Stimulated activated CD8-positive, alpha-beta memory T cell treated with anti-CD3 and anti-CD28 coated beads, Interleukin-4, amount 100 ng/mL, for 48 hours (primary cell): Measurements from ENCODE around the gene GPR15LG.
"Not testable (repeated sequence)": the region's sequence is repeated elsewhere in the genome, so short reads cannot be mapped to it uniquely, and the experiment has no call there.

ENCODE experiments used
- DNase-seq: peaks from one replicate; pipeline ENCODE4 v3.0.0-alpha.2; 2020

GPR15LG gene

DNA sequence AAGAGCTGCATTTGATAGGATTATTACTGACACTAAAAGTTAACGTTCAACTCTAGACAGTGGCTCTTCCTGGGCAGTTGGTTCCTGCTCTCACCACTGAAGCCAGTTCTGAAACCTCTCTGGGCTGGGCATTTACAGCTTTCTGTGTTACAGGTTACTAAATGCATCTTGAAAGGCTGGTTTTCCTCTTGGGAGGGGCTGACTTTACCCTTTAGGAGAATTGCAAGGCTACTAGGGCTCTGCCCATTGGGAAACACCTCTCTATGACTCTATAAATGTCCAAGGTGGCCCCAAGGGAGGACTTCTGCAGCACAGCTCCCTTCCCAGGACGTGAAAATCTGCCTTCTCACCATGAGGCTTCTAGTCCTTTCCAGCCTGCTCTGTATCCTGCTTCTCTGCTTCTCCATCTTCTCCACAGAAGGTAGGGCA, at the start of gene GPR15LG:
TSS of gene GPR15LG (plus strand) at position 301 of the 429 bp plus-strand sequence. CDS start at position 352, 51 bp downstream.
- no peak for DNase-seq

DNA sequence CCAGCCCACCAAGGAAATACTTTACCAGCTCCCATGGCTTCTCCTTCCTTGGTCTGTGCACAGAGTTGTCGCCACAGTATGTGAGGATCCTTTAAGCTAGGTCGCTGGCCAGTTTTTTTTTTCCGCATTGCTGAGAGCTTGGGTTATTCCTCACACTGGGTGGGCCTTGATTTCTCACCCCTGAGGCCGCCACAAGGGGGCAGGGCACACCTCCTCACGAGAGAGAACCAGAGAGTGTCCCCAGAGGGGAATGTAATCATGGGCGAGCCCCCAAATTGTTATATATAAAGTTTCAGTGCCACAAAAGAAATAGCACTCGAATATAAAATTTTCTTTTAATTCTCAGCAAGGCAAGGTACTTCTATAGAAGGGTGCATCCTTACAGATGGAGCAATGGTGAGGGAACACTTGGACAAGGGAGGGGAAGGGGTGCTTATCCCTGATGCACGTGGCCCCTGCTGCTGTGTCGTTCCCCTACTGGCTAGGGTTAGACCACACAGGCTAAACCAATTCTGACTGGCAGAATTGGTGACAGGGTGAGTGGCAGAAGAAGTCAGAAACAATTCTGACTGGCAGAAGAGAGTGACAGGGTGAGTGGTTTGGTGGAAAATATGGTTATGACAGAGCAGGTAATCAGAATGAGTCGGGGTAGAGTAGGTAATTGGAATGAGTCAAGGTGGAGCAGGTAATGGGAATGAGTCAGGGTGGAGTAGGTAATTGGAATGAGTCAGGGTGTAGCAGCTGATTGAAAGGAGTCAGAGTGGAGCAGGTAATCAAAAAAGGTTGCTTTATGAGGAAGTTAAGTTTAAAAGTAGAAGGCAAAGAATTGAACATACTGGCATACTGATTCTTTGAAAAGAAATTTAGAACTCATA, 47.5 kb upstream of the GPR15LG start:
- DNase-seq = peak; percentile 31

- no peak for DNase-seq
Observed at GRCh38 chr10:84126785-84127167, 46.8 kb upstream of the GPR15LG start.

- DNase-seq = no peak
Observed at GRCh38 chr10:84135836-84136235, 37.8 kb upstream of the GPR15LG start.

- DNase-seq = no peak
Observed at GRCh38 chr10:84137811-84138210, 35.8 kb upstream of the GPR15LG start.

- peak; percentile 75 for DNase-seq
Observed at GRCh38 chr10:84138478-84139125, 35.0 kb upstream of the GPR15LG start.

DNA sequence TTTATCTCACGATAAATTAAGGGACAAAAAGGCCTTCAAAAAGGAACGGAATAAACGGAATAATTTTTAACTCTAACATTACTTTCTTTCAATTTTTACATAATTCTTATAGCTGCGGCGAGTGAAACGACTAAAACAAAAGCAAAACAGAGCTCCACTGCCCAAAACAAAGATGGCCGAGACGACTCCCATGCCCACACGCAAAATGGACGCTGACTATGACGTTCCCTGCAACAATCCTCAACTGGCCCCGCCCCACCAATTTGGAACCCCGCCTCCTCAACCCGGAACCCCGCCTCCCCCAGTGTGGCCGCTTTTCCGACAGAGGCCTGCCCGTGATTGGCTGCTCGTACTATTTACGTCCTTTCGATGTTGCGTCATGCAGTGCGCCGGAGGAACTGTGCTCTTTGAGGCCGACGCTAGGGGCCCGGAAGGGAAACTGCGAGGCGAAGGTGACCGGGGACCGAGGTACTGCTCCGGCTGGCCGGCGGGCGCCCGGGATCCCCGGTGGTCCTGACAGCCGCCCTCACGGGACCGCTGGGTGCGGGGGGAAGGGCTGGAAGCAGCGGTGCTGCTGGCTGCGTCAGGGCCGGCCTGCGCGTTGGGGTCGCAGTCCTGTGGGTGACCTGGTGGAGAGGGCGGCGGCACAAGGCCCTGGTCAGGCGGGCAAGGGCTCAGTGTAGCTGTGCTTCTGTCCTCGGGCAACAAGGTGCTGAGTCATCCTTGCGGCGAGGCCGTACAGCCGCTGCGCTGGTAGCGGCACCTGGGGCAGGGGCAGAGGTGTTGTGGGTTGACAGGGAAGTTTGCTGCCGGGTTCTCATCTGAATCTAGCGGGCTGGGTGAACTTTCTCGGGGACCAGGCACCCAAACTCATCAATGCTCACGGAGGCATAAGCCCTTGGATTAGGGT, 34.2 kb upstream of the GPR15LG start, which contains the start of gene GHITM:
TSS of gene GHITM (plus strand) at position 384 of the 910 bp plus-strand sequence. CDS start 1,992 bp downstream, outside the sequence.
- DNase-seq = peak; percentile 100

- DNase-seq = no peak
Observed at GRCh38 chr10:84140036-84140379, 33.6 kb upstream of the GPR15LG start.

- no peak for DNase-seq
Observed at GRCh38 chr10:84147347-84147746, 26.3 kb upstream of the GPR15LG start.

GRCh38 chr10:84148006-84148597, 25.5 kb upstream of the GPR15LG start:
- DNase-seq = not testable (repeated sequence)

- DNase-seq = no peak
Observed at GRCh38 chr10:84149854-84150253, 23.7 kb upstream of the GPR15LG start.

- DNase-seq = no peak
Observed at GRCh38 chr10:84152769-84153168, 20.8 kb upstream of the GPR15LG start.

DNA sequence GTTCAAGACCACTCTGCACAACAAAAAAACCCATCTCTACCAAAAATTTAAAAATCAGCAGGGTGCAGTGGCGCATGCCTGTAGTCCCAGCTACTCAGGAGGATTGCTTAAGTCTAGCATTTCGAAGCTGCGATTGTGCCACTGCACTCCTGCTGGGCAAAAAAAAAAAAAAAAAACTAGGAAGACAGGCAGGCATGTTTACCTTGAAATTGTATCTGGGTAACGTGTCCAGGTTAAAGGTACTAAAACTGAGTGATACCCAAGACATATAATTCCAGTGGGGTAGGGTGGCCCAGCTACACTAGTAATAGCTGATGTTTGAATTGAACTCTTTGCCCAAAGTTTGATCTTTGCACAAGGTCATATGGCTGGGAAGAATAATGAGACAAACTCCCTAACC, 18.1 kb upstream of the GPR15LG start:
- no peak for DNase-seq

GRCh38 chr10:84156009-84156408, 17.6 kb upstream of the GPR15LG start:
- no peak for DNase-seq

DNA sequence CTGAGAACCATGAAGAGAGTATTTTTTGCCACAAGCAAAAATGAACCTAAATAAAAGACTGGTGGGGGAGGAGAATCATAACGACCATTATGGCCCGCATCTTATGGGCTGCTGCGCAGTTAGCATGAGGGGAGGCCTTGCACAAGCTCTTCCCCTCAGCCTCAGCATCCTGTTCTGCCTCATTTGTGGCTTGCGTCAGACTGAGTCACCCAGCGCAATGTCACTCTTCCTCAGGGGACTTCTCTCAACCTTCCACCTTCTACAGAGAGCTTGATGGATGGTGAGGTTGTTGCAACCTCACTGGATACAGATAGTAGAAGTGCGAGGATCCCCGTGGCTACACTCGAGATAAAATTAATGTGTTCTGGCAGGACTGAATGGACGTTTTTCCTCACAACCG, 16.8 kb upstream of the GPR15LG start:
- DNase-seq = peak; percentile 72

DNA sequence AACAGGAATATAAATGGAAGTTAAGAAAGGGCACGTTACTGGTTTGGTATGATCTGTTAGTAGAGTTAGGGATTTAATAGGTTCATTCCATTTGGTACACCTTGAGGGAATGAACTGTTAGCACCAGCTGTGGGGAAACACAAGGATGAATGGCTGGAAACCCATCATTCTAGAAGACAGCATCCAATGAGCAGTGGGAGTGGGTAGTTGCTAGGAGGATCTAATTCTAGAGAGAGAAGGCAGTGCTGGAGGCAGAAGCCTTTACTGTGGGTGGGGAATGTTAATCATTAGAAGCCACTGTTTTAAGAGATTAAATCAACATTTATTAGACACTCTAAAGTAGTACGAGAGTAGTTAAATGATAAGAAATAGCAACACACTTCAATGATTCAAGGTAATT, 15.5 kb upstream of the GPR15LG start:
- DNase-seq = no peak

DNA sequence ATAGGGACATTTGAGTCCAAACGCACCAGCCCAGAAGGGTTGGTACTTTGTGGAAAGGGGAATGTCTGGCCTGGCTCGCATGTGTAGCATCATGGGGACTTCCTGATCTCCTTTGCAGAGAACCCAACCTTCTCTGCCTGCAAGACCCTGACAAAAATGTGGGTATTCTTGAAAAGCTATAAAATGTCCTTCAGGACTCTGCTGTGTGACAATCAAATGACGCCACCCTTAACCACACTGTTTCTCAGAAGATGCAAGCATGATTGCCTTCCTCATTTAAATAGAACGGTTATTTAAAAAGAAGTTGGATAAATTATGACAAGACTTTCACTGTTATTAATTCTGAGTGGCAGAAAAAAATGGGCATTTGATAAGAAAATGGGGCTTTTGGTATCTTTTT, 15.1 kb upstream of the GPR15LG start:
- no peak for DNase-seq

- no peak for DNase-seq
Observed at GRCh38 chr10:84159076-84159685, 14.4 kb upstream of the GPR15LG start.

DNA sequence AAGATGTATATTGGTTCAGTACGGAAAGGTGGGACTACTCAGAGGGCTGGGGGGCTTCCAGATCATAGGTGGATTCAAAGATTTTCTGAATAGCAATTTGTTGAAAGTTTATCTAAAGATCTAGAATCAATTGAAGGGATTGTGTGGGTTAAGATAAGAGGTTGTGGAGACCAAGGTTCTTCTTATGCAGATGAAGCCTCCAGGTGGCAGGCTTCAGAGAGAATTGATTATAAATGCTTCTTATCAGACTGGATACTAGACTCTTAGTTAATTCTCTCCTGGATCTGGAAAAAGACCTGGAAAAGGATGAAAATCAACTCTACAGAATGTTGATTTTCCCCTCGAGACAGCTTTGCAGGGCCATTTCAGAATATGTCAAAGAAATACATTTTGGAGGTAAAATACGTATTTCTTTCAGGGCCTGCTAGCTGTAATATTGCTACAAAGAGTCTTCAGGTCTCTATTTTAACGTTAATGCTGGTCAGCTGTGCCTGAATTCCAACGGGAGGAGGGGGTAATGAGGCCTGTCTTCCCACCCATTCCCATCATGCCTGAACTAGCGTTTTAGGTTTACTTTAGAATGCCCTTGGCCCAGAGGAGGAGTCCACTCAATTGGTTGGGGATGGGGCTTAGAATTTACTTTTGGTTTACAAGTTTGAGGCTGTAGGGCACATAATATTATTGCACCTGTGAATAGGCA, 12.8 kb upstream of the GPR15LG start:
- DNase-seq = no peak

GRCh38 chr10:84163996-84164395, 9.6 kb upstream of the GPR15LG start:
- no peak for DNase-seq

DNA sequence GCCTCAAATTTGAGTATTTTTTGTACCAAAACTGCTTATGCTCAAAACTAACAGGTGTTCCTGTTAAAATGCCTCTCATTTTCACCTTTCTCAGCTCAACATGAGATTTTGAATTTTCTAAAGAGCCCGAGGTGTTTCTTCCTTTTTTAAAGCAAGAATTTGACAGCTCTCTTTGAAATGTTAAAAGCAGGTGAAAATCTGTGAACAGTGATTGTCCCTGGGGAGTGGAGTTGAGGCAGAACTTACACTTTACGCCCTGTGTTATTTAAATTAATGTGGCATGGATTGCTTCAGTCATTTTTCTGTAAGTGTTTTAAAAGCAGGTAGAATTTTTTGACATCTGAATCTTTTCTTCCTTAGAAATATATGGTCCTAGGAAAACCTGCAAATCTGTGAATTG, 9.2 kb upstream of the GPR15LG start:
- DNase-seq = no peak
